Measurements from ENCODE around the gene GALNT16.

The GALNT16 gene

GRCh38 chr14:69316449-69317101, 56.6 kb downstream of the GALNT16 start:
- Histone ChIP-seq H3K4me3 (replicated peaks; ENCODE audit: insufficient read depth, low read length) (no peak overlapping the region), H3K27me3 (ENCODE audit: insufficient read depth, poor library complexity, severe bottlenecking) (no peaks in the 10 kb centered on the region), H3K27ac (replicated peaks) (no peak overlapping the region)
- TF ChIP-seq POLR2AphosphoS5 (IDR thresholded peaks at IDR 0.05; ENCODE audit: low read depth) (no peak), SPI1 (IDR thresholded peaks at IDR 0.05; ENCODE audit: borderline replicate concordance, low read depth) (no peak), CTCF (IDR thresholded peaks at IDR 0.05; ENCODE audit: insufficient read depth, low read length) (no peak), GABPA (IDR thresholded peaks at IDR 0.05; ENCODE audit: low read depth) (no peak), REST (IDR thresholded peaks at IDR 0.05; ENCODE audit: insufficient replicate concordance, low read depth) (no peak)
- DNase-seq (ENCODE audit: low read depth in 1 of 2, low spot score in 1 of 2): no peak

- H3K27me3 ChIP-seq (ENCODE audit: insufficient read depth, poor library complexity, severe bottlenecking): no peaks in the 10 kb centered on the region
- H3K27ac ChIP-seq (replicated peaks): no peak overlapping the region
- TF ChIP-seq GABPA (IDR thresholded peaks at IDR 0.05; ENCODE audit: low read depth) (no peak), SPI1 (IDR thresholded peaks at IDR 0.05; ENCODE audit: borderline replicate concordance, low read depth) (no peak), REST (IDR thresholded peaks at IDR 0.05; ENCODE audit: insufficient replicate concordance, low read depth) (no peak), CTCF (IDR thresholded peaks at IDR 0.05; ENCODE audit: insufficient read depth, low read length) (no peak), POLR2AphosphoS5 (IDR thresholded peaks at IDR 0.05; ENCODE audit: low read depth) (no peak)
- DNase-seq (ENCODE audit: low read depth in 1 of 2, low spot score in 1 of 2): no peak
- no peak overlapping the region for H3K4me3 ChIP-seq (replicated peaks; ENCODE audit: insufficient read depth, low read length)
Observed at GRCh38 chr14:69317102-69317755, 57.3 kb downstream of the GALNT16 start.

- TF ChIP-seq POLR2AphosphoS5 (IDR thresholded peaks at IDR 0.05; ENCODE audit: low read depth) (no peak), CTCF (IDR thresholded peaks at IDR 0.05; ENCODE audit: insufficient read depth, low read length) (no peak), REST (IDR thresholded peaks at IDR 0.05; ENCODE audit: insufficient replicate concordance, low read depth) (no peak), SPI1 (IDR thresholded peaks at IDR 0.05; ENCODE audit: borderline replicate concordance, low read depth) (no peak), GABPA (IDR thresholded peaks at IDR 0.05; ENCODE audit: low read depth) (no peak)
- H3K27me3 ChIP-seq (ENCODE audit: insufficient read depth, poor library complexity, severe bottlenecking): no peaks in the 10 kb centered on the region
- H3K4me3 ChIP-seq (replicated peaks; ENCODE audit: insufficient read depth, low read length): no peak overlapping the region
- H3K27ac ChIP-seq (replicated peaks): no peak overlapping the region
- peak in 1 of 2 experiments; percentile 45 for DNase-seq (ENCODE audit: low read depth in 1 of 2, low spot score in 1 of 2)
Observed at GRCh38 chr14:69317780-69318179, 57.8 kb downstream of the GALNT16 start.
